Measurements from ENCODE around the gene IGSF21. TPM values are rescaled to one million over a fixed set of nuclear protein-coding genes. Genes with fewer than 3 reads are reported as not detected.

IGSF21 gene
- total and polyA plus RNA-seq, 12 donors, result 0.18 to 16.4 (median 7.0) TPM

DNA sequence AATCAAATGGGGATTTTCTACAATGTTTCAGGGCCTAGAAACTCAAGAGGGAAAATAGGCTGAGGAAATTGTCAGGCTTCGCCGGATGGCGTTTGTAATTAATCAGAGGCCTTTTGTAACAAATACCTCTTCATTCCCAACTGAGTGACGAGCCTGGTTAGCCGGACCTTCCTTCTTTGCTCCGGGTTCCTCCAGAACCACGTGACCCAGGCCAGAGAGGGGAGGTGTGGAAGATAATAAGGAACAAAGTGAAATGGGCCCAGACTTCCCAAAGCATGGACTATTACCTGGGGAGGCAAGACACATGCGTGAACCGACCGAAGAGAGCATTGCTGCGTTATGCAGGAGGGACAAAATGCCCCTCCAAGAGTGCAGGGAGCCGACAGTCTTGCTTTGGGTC, 7.5 kb upstream of the IGSF21 start:
- Histone ChIP-seq H3K4me1 (replicated peaks in 1 of 2) (no peaks in the 10 kb centered on the region), H3K27me3 (no peaks in the 10 kb centered on the region), H3K4me3 (no peak overlapping the region), H3K9me3 (replicated peaks in 1 of 3) (no peaks in the 10 kb centered on the region), H3K27ac (no peak overlapping the region), H3K36me3 (replicated peaks in 1 of 2) (no peaks in the 10 kb centered on the region)
- TF ChIP-seq POLR2A (IDR thresholded peaks at IDR 0.05), result no peak
- TF ChIP-seq, protein P1, sequence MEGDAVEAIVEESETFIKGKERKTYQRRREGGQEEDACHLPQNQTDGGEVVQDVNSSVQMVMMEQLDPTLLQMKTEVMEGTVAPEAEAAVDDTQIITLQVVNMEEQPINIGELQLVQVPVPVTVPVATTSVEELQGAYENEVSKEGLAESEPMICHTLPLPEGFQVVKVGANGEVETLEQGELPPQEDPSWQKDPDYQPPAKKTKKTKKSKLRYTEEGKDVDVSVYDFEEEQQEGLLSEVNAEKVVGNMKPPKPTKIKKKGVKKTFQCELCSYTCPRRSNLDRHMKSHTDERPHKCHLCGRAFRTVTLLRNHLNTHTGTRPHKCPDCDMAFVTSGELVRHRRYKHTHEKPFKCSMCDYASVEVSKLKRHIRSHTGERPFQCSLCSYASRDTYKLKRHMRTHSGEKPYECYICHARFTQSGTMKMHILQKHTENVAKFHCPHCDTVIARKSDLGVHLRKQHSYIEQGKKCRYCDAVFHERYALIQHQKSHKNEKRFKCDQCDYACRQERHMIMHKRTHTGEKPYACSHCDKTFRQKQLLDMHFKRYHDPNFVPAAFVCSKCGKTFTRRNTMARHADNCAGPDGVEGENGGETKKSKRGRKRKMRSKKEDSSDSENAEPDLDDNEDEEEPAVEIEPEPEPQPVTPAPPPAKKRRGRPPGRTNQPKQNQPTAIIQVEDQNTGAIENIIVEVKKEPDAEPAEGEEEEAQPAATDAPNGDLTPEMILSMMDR (IDR thresholded peaks at IDR 0.05), result no peak
- no peak for DNase-seq
- WGBS, 4 donors, result 65 to 81% (median 69%) methylated on average over 12 of the region's 12 CpGs
- intact Hi-C loops (cut with DNase I), result no loop called here

DNA sequence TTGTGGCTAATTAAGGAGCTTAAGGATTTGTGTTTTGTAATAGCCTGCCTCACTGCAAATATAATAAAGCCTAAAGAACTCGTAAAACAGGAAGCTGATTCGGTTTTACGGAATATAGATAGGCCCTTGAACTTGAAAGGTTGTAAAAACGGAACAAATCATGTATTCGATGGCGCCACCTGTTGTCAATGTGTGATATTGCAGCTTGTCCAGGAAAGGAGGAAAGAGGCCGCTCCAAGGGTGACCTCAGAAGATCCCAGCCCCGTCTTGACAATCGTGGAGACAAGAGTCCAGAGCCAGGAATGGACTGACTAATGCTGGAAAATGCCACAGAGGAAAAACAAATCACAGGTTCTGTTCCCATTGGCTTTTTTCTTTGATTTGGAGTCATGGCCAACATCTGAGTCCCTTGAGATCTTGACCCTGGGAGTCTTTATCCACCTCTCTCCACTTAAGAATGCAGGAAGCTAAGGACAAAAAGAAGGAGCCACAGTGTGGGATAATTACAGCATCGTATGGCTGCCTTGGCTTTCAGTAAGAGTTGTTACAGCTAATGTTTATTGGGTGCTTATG, 7.0 kb upstream of the IGSF21 start:
- intact Hi-C loops (cut with DNase I), result no loop called here
- WGBS, 4 donors, result 3 to 6% (median 6%) methylated on average over 10 of the region's 10 CpGs
- H3K36me3 ChIP-seq (replicated peaks in 1 of 2), result no peaks in the 10 kb centered on the region
- no peaks in the 10 kb centered on the region for H3K27me3 ChIP-seq
- H3K27ac ChIP-seq, result no peak overlapping the region
- no peak overlapping the region for H3K4me3 ChIP-seq
- no peaks in the 10 kb centered on the region for H3K9me3 ChIP-seq (replicated peaks in 1 of 3)
- peak; percentile 58 to 93 (median 76) for DNase-seq
- H3K4me1 ChIP-seq (replicated peaks in 1 of 2), result no peaks in the 10 kb centered on the region
- TF ChIP-seq POLR2A (IDR thresholded peaks at IDR 0.05), result no peak
- TF ChIP-seq, protein P1 (IDR thresholded peaks at IDR 0.05), result peak; percentile 75 to 82 (median 80)

DNA sequence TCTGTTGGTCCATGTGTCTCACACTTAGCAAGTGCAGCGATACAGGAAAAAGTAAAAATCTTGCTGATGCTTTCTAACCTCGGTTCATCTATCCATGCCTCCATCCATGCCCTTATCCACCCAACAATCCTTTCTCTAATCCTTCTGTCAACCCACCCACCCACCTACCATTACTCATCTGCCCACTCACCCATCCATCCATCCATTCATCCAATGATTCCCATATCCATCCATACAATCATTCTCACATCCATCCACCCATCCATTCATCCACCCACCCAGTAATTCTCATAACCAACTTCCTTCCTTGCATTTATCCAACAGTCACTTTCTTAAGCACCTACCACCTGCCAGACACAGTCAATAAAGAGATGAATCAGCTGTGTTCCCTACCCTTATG, 6.1 kb upstream of the IGSF21 start:
- no peak for DNase-seq
- Histone ChIP-seq H3K27me3 (no peaks in the 10 kb centered on the region), H3K4me1 (replicated peaks in 1 of 2) (no peaks in the 10 kb centered on the region), H3K4me3 (no peak overlapping the region), H3K9me3 (replicated peaks in 1 of 3) (no peaks in the 10 kb centered on the region), H3K27ac (no peak overlapping the region), H3K36me3 (replicated peaks in 1 of 2) (no peaks in the 10 kb centered on the region)
- TF ChIP-seq POLR2A (IDR thresholded peaks at IDR 0.05), result no peak
- TF ChIP-seq, protein P1 (IDR thresholded peaks at IDR 0.05), result no peak
- intact Hi-C loops (cut with DNase I), result no loop called here
- 89 to 98% (median 93%) methylated on average over 2 of the region's 2 CpGs for WGBS, 4 donors

DNA sequence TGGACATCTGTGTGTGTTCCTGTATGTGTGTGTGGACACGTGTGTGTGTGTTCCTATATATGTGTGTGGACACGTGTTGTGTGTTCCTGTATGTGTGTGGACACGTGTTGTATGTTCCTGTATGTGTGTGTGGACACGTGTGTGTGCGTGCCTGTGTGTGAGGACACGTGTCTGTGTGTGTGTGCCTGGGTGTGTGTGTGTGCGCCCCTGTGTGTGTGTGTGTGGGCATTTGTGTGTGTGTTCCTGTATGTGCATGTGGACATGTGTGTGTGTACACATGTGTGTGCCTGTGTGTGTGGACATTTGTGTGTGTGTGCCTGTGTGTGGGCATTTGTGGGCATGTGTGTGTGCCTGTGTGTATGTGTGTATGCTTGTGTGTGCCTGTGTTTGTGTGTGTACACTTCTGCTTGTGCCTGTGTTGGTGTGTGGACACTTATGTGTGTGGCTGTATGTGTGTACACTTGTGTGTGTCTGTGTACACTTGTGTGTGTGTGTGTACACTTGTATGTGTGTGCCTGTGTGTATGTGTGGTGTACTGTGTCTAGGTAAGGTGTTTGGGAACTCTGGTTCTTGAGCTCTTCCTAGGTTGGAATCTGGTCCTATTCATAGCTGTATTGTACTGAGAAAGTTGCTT, 3.7 kb upstream of the IGSF21 start:
- no peak for DNase-seq
- Histone ChIP-seq H3K4me3 (no peak overlapping the region), H3K36me3 (replicated peaks in 1 of 2) (no peaks in the 10 kb centered on the region), H3K9me3 (replicated peaks in 1 of 3) (no peaks in the 10 kb centered on the region), H3K27ac (no peak overlapping the region), H3K27me3 (peaks cover 13% of the 10 kb centered on the region), H3K4me1 (replicated peaks in 1 of 2) (no peaks in the 10 kb centered on the region)
- intact Hi-C loops (cut with DNase I), result no loop called here
- TF ChIP-seq, protein P1 (IDR thresholded peaks at IDR 0.05), result no peak
- TF ChIP-seq POLR2A (IDR thresholded peaks at IDR 0.05), result no peak
- 64 to 90% (median 73%) methylated on average over 2 to 7 of the region's 7 CpGs for WGBS, 4 donors
